Loucy (cell line): Measurements from ENCODE around the gene PAGR1.
"Not testable (repeated sequence)": the region's sequence is repeated elsewhere in the genome, so short reads cannot be mapped to it uniquely, and the experiment has no call there.

Experiments used
- H2AFZ ChIP-seq: fragments of 200-600 bp; sonication (generic); 2 replicates; pipeline ENCODE4 v1.6.0; 2016; ENCODE audit warnings: antibody characterized with exemption, mild to moderate bottlenecking, low read length, moderate library complexity
- H3F3A ChIP-seq: fragments of 200-600 bp; 2 replicates; pipeline ENCODE4 v1.6.0; 2016; ENCODE audit warnings: antibody characterized with exemption, low read depth, mild to moderate bottlenecking
- H3K27me3 ChIP-seq: fragments of 200-600 bp; sonication (generic); 2 replicates; pipeline ENCODE4 v1.6.1; 2014; ENCODE audit warnings: low read length, mild to moderate bottlenecking; ENCODE audit not compliant: insufficient read depth, poor library complexity, severe bottlenecking
- H3K36me3 ChIP-seq: fragments of 200-600 bp; sonication (generic); 2 replicates; pipeline ENCODE4 v1.6.1; 2016; ENCODE audit warnings: low read length; ENCODE audit not compliant: insufficient read depth
- H3K4me1 ChIP-seq: fragments of 200-600 bp; sonication (generic); 2 replicates; pipeline ENCODE4 v1.5.1; 2014; ENCODE audit warnings: low read length, mild to moderate bottlenecking; ENCODE audit not compliant: insufficient read depth, poor library complexity, severe bottlenecking
- H3K4me2 ChIP-seq: fragments of 200-600 bp; sonication (generic); 2 replicates; pipeline ENCODE4 v1.6.0; 2014; ENCODE audit warnings: antibody characterized with exemption, low read length, low read depth, mild to moderate bottlenecking; ENCODE audit not compliant: poor library complexity, severe bottlenecking
- H3K4me3 ChIP-seq: fragments of 200-600 bp; sonication (generic); 2 replicates; pipeline ENCODE4 v1.5.1; 2014; ENCODE audit warnings: low read length, mild to moderate bottlenecking, mixed read lengths; ENCODE audit not compliant: poor library complexity, severe bottlenecking
- H3K79me2 ChIP-seq: fragments of 200-600 bp; sonication (generic); 2 replicates; pipeline ENCODE4 v1.6.1; 2014; ENCODE audit warnings: low read length; ENCODE audit not compliant: insufficient read depth
- H3K9ac ChIP-seq: fragments of 200-600 bp; sonication (generic); 2 replicates; pipeline ENCODE4 v1.6.0; 2014; ENCODE audit warnings: mild to moderate bottlenecking, low read depth, low read length, moderate library complexity; ENCODE audit not compliant: poor library complexity, severe bottlenecking
- H3K9me2 ChIP-seq: fragments of 200-600 bp; sonication (generic); replicated peaks from 2 replicates; pipeline ENCODE4 v1.6.1; 2016; ENCODE audit warnings: low read depth, low read length, mixed read lengths
- H3K9me3 ChIP-seq: fragments of 200-600 bp; sonication (generic); 2 replicates; pipeline ENCODE4 v1.6.1; 2014; ENCODE audit warnings: mild to moderate bottlenecking, antibody characterized with exemption, low read length, low read depth; ENCODE audit not compliant: insufficient read depth
- H4K20me1 ChIP-seq: fragments of 200-600 bp; sonication (generic); 2 replicates; pipeline ENCODE4 v1.6.0; 2014; ENCODE audit warnings: antibody characterized with exemption, low read length, mild to moderate bottlenecking; ENCODE audit not compliant: insufficient read depth, poor library complexity, severe bottlenecking
- CTCF ChIP-seq: fragments of 200-600 bp; sonication (generic); conservative IDR thresholded peaks from 2 replicates; pipeline ENCODE4 v1.5.1; 2014; ENCODE audit warnings: mild to moderate bottlenecking, antibody characterized with exemption, low read length
- EZH2phosphoT487 ChIP-seq: fragments of 200-600 bp; IDR thresholded peaks from 2 replicates; pipeline ENCODE4 v1.6.1; 2018; ENCODE audit warnings: antibody characterized with exemption, mild to moderate bottlenecking, moderate library complexity, borderline replicate concordance

Gene PAGR1

DNA sequence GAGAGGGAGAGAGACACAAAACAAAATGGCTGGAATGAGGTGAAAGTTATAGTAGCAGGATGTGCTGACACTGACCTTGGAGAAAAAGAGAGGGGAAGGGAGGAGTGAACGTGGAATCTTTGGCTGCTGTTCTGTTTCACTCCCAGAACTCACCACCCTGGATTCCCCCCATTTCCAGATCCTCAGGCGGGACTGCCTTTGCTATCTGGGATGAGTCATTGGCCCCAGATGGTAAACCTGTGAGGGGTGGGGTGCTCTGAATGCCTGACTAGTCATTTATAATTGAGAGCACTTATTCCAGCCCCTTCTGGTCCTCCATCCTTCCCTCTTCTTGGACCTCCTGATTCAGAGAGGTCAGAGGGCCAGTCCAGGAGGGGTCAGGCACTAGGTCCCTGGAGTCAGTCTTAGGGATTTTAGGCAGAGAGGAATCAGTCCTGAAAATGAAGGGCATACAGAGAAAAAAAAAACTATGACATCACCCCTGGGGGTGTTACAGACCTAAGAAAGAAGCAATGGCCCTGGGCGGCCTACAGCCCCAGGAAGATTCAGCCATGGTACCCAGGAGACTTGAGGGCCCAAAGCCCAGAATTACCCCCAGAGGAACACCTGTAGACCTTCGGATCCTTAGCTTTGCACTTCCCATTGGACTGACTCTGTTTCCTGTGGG is 40.1 kb upstream of the PAGR1 start:
- Histone ChIP-seq H3K9me3 (no peaks in the 10 kb centered on the region), H4K20me1 (no peaks in the 10 kb centered on the region), H3K79me2 (no peaks in the 10 kb centered on the region), H2AFZ (no peak overlapping the region), H3K36me3 (no peaks in the 10 kb centered on the region), H3K9ac (no peak overlapping the region), H3F3A (no peaks in the 10 kb centered on the region), H3K9me2 (no peaks in the 10 kb centered on the region), H3K4me2 (no peak overlapping the region), H3K4me1 (no peaks in the 10 kb centered on the region), H3K27me3 (no peaks in the 10 kb centered on the region), H3K4me3 (no peak overlapping the region)
- TF ChIP-seq CTCF (no peak), EZH2phosphoT487 (no peak)

DNA sequence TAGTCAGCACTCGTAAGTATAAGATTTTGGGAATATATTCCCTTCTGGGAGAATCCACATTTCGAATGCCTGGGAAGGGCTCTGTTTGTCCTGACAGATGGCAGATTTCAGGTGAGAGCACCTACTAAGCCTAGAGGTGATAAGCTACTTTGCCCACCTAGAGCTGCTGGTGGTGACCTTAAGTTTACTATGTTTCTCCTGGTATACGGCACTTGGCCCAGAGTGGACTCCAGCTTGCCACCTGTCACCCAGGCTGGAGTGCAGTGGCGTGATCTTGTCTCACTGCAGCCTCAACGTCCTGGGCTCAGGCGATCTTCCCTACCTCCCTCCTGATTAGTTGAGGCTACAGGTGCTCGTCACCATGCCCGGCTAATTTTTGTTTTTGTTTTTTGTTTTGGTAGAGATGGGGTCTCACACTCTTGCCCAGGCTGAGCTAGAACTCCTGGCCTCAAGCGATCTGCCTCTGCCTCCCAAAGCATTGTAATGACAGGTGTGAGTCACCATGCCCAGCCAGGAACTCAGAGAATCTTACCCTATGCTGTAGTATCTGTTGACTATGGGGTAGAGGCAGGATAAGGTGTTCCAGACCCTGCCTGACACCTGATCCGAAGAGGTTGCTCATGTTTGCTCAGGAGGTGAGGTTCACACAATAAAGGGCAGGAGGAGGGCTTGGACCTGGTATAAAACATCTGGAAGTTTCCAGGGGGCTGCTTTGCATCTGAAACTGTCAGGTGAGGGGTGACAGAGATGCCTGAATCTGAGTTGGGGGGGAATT is 38.2 kb upstream of the PAGR1 start, which contains the start of gene ZG16:
Gene ZG16 (plus strand): TSS at position 681 of the 775 bp plus-strand sequence. CDS start 1,011 bp downstream, outside the sequence.
- no peaks in the 10 kb centered on the region for H3K79me2 ChIP-seq
- no peak within 1 kb of the TSS for H3K9ac ChIP-seq
- no peaks in the 10 kb centered on the region for H3F3A ChIP-seq
- TF ChIP-seq CTCF (no peak), EZH2phosphoT487 (no peak)
- no peaks in the 10 kb centered on the region for H3K36me3 ChIP-seq
- H3K27me3 ChIP-seq = no peaks in the 10 kb centered on the region
- no peak within 1 kb of the TSS for H2AFZ ChIP-seq
- no peak within 1 kb of the TSS for H3K4me2 ChIP-seq
- no peak within 1 kb of the TSS for H3K4me3 ChIP-seq
- H3K9me3 ChIP-seq = no peaks in the 10 kb centered on the region
- no peaks in the 10 kb centered on the region for H3K4me1 ChIP-seq
- no peaks in the 10 kb centered on the region for H3K9me2 ChIP-seq
- H4K20me1 ChIP-seq = no peaks in the 10 kb centered on the region

DNA sequence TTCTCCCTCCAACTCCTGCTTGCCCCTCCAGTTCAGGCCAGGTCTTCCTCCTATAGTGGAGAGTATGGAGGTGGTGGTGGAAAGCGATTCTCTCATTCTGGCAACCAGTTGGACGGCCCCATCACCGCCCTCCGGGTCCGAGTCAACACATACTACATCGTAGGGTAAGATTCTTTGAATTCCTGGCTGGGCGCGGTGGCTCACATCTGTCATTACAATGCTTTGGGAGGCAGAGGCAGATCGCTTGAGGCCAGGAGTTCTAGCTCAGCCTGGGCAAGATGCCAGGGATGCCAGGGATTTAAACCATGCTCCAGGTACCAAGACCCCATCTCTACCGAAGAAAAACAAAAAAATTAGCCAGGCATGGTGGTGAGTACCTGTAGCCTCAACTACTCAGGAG is 36.5 kb upstream of the PAGR1 start:
- Histone ChIP-seq H2AFZ (no peak overlapping the region), H3K27me3 (no peaks in the 10 kb centered on the region), H3K9me2 (no peaks in the 10 kb centered on the region), H3F3A (no peaks in the 10 kb centered on the region), H3K4me2 (no peak overlapping the region), H3K9ac (no peak overlapping the region), H3K4me1 (no peaks in the 10 kb centered on the region), H3K9me3 (no peaks in the 10 kb centered on the region), H3K4me3 (no peak overlapping the region), H3K36me3 (no peaks in the 10 kb centered on the region), H4K20me1 (no peaks in the 10 kb centered on the region), H3K79me2 (no peaks in the 10 kb centered on the region)
- TF ChIP-seq CTCF (no peak), EZH2phosphoT487 (no peak)

DNA sequence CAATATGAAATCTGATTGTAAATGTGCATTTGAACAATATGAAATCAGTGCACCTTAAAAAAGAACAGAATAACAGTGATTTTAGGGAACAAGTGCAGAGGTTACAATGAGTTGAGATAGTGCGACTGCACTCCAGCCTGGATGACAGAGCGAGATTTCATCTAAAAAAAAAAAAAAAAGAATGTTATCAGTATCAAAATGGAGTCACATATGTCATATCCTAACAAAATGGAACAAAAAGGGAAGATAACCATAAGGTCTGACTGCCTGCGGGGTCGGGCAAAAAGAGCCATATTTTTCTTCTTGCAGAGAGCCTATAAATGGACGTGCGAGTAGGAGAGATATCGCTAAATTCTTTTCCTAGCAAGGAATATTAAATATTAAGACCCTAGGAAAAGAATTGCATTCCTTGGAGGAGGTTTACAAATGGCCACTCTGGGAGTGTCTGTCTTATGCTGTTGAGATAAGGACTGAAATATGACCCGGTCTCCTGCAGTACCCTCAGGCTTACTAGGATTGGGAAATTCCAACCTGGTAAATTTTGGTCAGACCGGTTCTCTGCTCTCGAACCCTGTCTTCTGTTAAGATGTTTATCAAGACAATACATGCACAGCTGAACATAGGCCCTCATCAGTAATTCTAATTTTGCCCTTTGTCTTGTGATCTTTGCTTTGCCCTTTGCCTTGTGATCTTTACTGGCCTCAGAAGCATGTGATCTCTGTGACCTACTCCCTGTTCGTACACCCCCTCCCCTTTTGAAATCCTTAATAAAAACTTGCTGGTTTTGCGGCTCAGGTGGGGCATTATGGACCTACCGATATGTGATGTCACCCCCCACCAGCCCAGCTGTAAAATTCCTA is 32.6 kb upstream of the PAGR1 start:
- H3K4me3 ChIP-seq, H3F3A ChIP-seq, H3K36me3 ChIP-seq, H3K9me2 ChIP-seq, H3K27me3 ChIP-seq, H3K4me2 ChIP-seq, H3K79me2 ChIP-seq, H3K4me1 ChIP-seq, H3K9ac ChIP-seq, H2AFZ ChIP-seq, H4K20me1 ChIP-seq, H3K9me3 ChIP-seq: not testable (repeated sequence)
